ENCODE results near the gene PAWR.
"Not testable (repeated sequence)": the region's sequence is repeated elsewhere in the genome, so short reads cannot be mapped to it uniquely, and the experiment has no call there.

The PAWR gene

GRCh38 chr12:79650440-79650839 lies 40.3 kb downstream of the PAWR start:
- no peak for DNase-seq (ENCODE audit: low read depth in 4 of 4, low spot score in 1 of 4)

GRCh38 chr12:79648881-79649280 lies 41.9 kb downstream of the PAWR start:
- DNase-seq (ENCODE audit: low read depth in 4 of 4, low spot score in 1 of 4): no peak

- DNase-seq (ENCODE audit: low read depth in 4 of 4, low spot score in 1 of 4): not testable (repeated sequence)
Measured at GRCh38 chr12:79646843-79647242, 43.9 kb downstream of the PAWR start.

- no peak for DNase-seq (ENCODE audit: low read depth in 4 of 4, low spot score in 1 of 4)
Measured at GRCh38 chr12:79645235-79645630, 45.5 kb downstream of the PAWR start.

GRCh38 chr12:79644274-79645234 lies 46.2 kb downstream of the PAWR start:
- no peak for DNase-seq (ENCODE audit: low read depth in 4 of 4, low spot score in 1 of 4)

GRCh38 chr12:79643821-79644220 lies 46.9 kb downstream of the PAWR start:
- no peak for DNase-seq (ENCODE audit: low read depth in 4 of 4, low spot score in 1 of 4)

- no peak for DNase-seq (ENCODE audit: low read depth in 4 of 4, low spot score in 1 of 4)
Measured at GRCh38 chr12:79638490-79638889, 52.3 kb downstream of the PAWR start.

GRCh38 chr12:79637093-79637492 lies 53.7 kb downstream of the PAWR start:
- DNase-seq (ENCODE audit: low read depth in 4 of 4, low spot score in 1 of 4): no peak

GRCh38 chr12:79635676-79636075 lies 55.1 kb downstream of the PAWR start:
- DNase-seq (ENCODE audit: low read depth in 4 of 4, low spot score in 1 of 4): no peak

GRCh38 chr12:79634957-79635471 lies 55.8 kb downstream of the PAWR start:
- no peak for DNase-seq (ENCODE audit: low read depth in 4 of 4, low spot score in 1 of 4)

GRCh38 chr12:79629561-79629960 lies 61.2 kb downstream of the PAWR start:
- DNase-seq (ENCODE audit: low read depth in 4 of 4, low spot score in 1 of 4): no peak

- DNase-seq (ENCODE audit: low read depth in 4 of 4, low spot score in 1 of 4): not testable (repeated sequence)
Measured at GRCh38 chr12:79626735-79627134, 64.0 kb downstream of the PAWR start.

- DNase-seq (ENCODE audit: low read depth in 4 of 4, low spot score in 1 of 4): no peak
Measured at GRCh38 chr12:79624378-79624777, 66.4 kb downstream of the PAWR start.

- DNase-seq (ENCODE audit: low read depth in 4 of 4, low spot score in 1 of 4): no peak
Measured at GRCh38 chr12:79619872-79620562, 70.7 kb downstream of the PAWR start.

- DNase-seq (ENCODE audit: low read depth in 4 of 4, low spot score in 1 of 4): no peak
Measured at GRCh38 chr12:79618848-79619404, 71.8 kb downstream of the PAWR start.

GRCh38 chr12:79617696-79618095 lies 73.1 kb downstream of the PAWR start:
- DNase-seq (ENCODE audit: low read depth in 4 of 4, low spot score in 1 of 4): no peak

- no peak for DNase-seq (ENCODE audit: low read depth in 4 of 4, low spot score in 1 of 4)
Measured at GRCh38 chr12:79615596-79616560, 74.9 kb downstream of the PAWR start.

GRCh38 chr12:79614730-79615129 lies 76.0 kb downstream of the PAWR start:
- DNase-seq (ENCODE audit: low read depth in 4 of 4, low spot score in 1 of 4): no peak

- no peak for DNase-seq (ENCODE audit: low read depth in 4 of 4, low spot score in 1 of 4)
Measured at GRCh38 chr12:79601908-79602307, 88.9 kb downstream of the PAWR start.

GRCh38 chr12:79597910-79598309 lies 92.9 kb downstream of the PAWR start:
- no peak for DNase-seq (ENCODE audit: low read depth in 4 of 4, low spot score in 1 of 4)
